K562 (cell line): ENCODE measurements around the gene WT1. TPM values are rescaled to one million over a fixed set of nuclear protein-coding genes. Genes with fewer than 3 reads are reported as not detected.

Experiments used
- ATAC-seq: fragments of 200-7000 bp; cut with Tn5 transposase; 3 replicates; pipeline ENCODE4 v1.9.1; 2020; ENCODE audit warnings: moderate library complexity
- BruUV-seq: library from RNA; stranded (reverse); fragments of 400-500 nt; replicated peaks from 2 replicates; lab custom pipeline; 2021; lab: Mats Ljungman, UMichigan
- CTCF ChIA-PET: fragments of 300-600 bp; formaldehyde crosslinking; extraction: SDS; loops from one replicate; lab custom pipeline; 2021; ENCODE audit warnings: low intra/inter-chr PET ratio; lab: Yijun Ruan, JAX
- POLR2A ChIA-PET: fragments of 300-600, 350-650 bp; sonication (Branson Sonifier 250); formaldehyde crosslinking; extraction: SDS; loops from one replicate; lab custom pipeline; 2021; ENCODE audit warnings: antibody characterized with exemption, inconsistent platforms; lab: Yijun Ruan, JAX
- DNase-seq, 4 experiments: peaks; one replicate each; pipeline versions ENCODE4 v3.0.0 to v3.0.0-alpha.2; 2011 to 2018; ENCODE audit warnings: low spot score in 3 of 4, mixed read lengths in 3 of 4; ENCODE audit errors: extremely low read depth in 1 of 4
- FAIRE-seq: peaks from 2 replicates; lab custom pipeline; 2011; peaks lifted over from hg19 to GRCh38; lab: Jason Lieb, UNC
- H2AFZ ChIP-seq: 2 replicates; pipeline ENCODE4 v1.6.0; 2011; ENCODE audit warnings: low read depth, low read length, control low read depth, inconsistent platforms
- H3K27ac ChIP-seq: fragments of 200-600 bp; 3 replicates; pipeline ENCODE4 v1.8.0; 2011; ENCODE audit warnings: low read depth, mild to moderate bottlenecking, control low read depth, inconsistent platforms, low read length, moderate library complexity, mixed read lengths; ENCODE audit errors: extremely low read depth
- H3K27me3 ChIP-seq, 2 experiments: fragments of 300-600 bp in 1 of 2; 2 replicates in 1 of 2; 3 replicates in 1 of 2; pipeline versions ENCODE4 v1.6.0 to v1.8.0; 2011; ENCODE audit warnings: inconsistent platforms in 2 of 2, low read length in 2 of 2, mild to moderate bottlenecking in 1 of 2, mixed read lengths in 1 of 2, moderate library complexity in 1 of 2; ENCODE audit not compliant: control insufficient read depth in 2 of 2, insufficient read depth in 2 of 2
- H3K36me3 ChIP-seq: fragments of 300-600 bp; 3 replicates; pipeline ENCODE4 v1.8.0; 2011; ENCODE audit warnings: mild to moderate bottlenecking, low read length, inconsistent platforms; ENCODE audit not compliant: control insufficient read depth, insufficient read depth
- H3K4me1 ChIP-seq, 2 experiments: fragments of 200-600 bp in 1 of 2; replicated peaks in 1 of 2; 2 replicates in 1 of 2; 3 replicates in 1 of 2; pipeline versions ENCODE4 v1.5.1 to v1.8.0; 2011; ENCODE audit warnings: inconsistent platforms in 2 of 2, low read length in 2 of 2, mild to moderate bottlenecking in 1 of 2, mixed read lengths in 1 of 2, moderate library complexity in 1 of 2; ENCODE audit not compliant: control insufficient read depth in 2 of 2, insufficient read depth in 2 of 2
- H3K4me2 ChIP-seq: 2 replicates; pipeline ENCODE4 v1.6.1; 2011; ENCODE audit warnings: low read length, control low read depth, inconsistent platforms, mixed read lengths; ENCODE audit not compliant: insufficient read depth
- H3K4me3 ChIP-seq: fragments of 200-600 bp; sonication (generic), shearing (Covaris generic); 2 replicates; pipeline ENCODE4 v1.5.1; 2016; ENCODE audit warnings: control low read depth, inconsistent platforms
- H3K79me2 ChIP-seq: fragments of 200-600 bp; 3 replicates; pipeline ENCODE4 v1.8.0; 2011; ENCODE audit warnings: low read length, inconsistent platforms; ENCODE audit not compliant: control insufficient read depth, insufficient read depth
- H3K9ac ChIP-seq, 2 experiments: 2 replicates each; pipeline versions ENCODE4 v1.6.0 to v1.6.1; 2011; ENCODE audit warnings: low read depth in 2 of 2, low read length in 2 of 2, control low read depth in 1 of 2, inconsistent platforms in 1 of 2, mild to moderate bottlenecking in 1 of 2, mixed read lengths in 1 of 2; ENCODE audit not compliant: insufficient read depth in 1 of 2
- H3K9me1 ChIP-seq: one replicate; pipeline ENCODE4 v1.6.0; 2011; ENCODE audit warnings: inconsistent platforms, mild to moderate bottlenecking, low read length, moderate library complexity; ENCODE audit not compliant: control insufficient read depth, insufficient read depth
- H3K9me3 ChIP-seq: replicated peaks from 2 replicates; pipeline ENCODE4 v1.5.1; 2011; ENCODE audit warnings: low read depth, low read length, inconsistent platforms; ENCODE audit not compliant: control insufficient read depth, insufficient read depth
- H4K20me1 ChIP-seq: replicated peaks from 2 replicates; pipeline ENCODE4 v1.6.1; 2011; ENCODE audit warnings: low read length, inconsistent platforms, mixed read lengths; ENCODE audit not compliant: control insufficient read depth, insufficient read depth
- BMI1 ChIP-seq: fragments of 150-350 bp; IDR thresholded peaks from 2 replicates; pipeline ENCODE4 v1.6.1; 2014; ENCODE audit warnings: low read length
- E2F6 ChIP-seq, 2 experiments: IDR thresholded peaks; 2 replicates each; pipeline ENCODE4 v1.6.1; 2011; ENCODE audit warnings: borderline replicate concordance in 1 of 2, control low read depth in 1 of 2, low read depth in 1 of 2, low read length in 1 of 2, mild to moderate bottlenecking in 1 of 2, mixed read lengths in 1 of 2, moderate library complexity in 1 of 2; ENCODE audit not compliant: insufficient read depth in 1 of 2, insufficient read length in 1 of 2, poor library complexity in 1 of 2, severe bottlenecking in 1 of 2; ENCODE audit errors: extremely low read depth in 1 of 2
- FOXJ3 ChIP-seq: sonication (generic); formaldehyde crosslinking; IDR thresholded peaks from 2 replicates; pipeline ENCODE4 v1.4.0; 2020; ENCODE audit warnings: mild to moderate bottlenecking, missing genetic modification reagents
- GABPB1 ChIP-seq: sonication (generic); formaldehyde crosslinking; IDR thresholded peaks from 2 replicates; pipeline ENCODE4 v1.8.0; 2022; ENCODE audit warnings: mild to moderate bottlenecking, missing genetic modification reagents
- GATAD2A ChIP-seq: fragments of 450-650 bp; IDR thresholded peaks from 2 replicates; pipeline ENCODE4 v1.6.1; 2017
- JUN ChIP-seq, 2 experiments: sonication (generic) in 1 of 2; formaldehyde crosslinking in 1 of 2; IDR thresholded peaks; 2 replicates each; pipeline versions ENCODE4 v1.6.1 to v1.8.0; 2012 to 2022; ENCODE audit warnings: borderline replicate concordance in 2 of 2, mild to moderate bottlenecking in 2 of 2, improper control_type of control experiment in 1 of 2, low read depth in 1 of 2, low read length in 1 of 2, missing genetic modification reagents in 1 of 2
- KAT7 ChIP-seq: sonication (generic); formaldehyde crosslinking; IDR thresholded peaks from 2 replicates; pipeline ENCODE4 v1.8.0; 2022; ENCODE audit warnings: missing genetic modification reagents, mild to moderate bottlenecking, borderline replicate concordance
- KDM1A ChIP-seq, 2 experiments: fragments of 450-650 bp; IDR thresholded peaks; 2 replicates each; pipeline ENCODE4 v1.6.1; 2016; ENCODE audit warnings: mild to moderate bottlenecking in 2 of 2
- MNT ChIP-seq, 2 experiments: fragments of 450-650 bp; conservative IDR thresholded peaks; 2 replicates each; pipeline ENCODE4 v1.6.1; 2017; ENCODE audit warnings: mild to moderate bottlenecking in 2 of 2, moderate library complexity in 2 of 2
- MTA1 ChIP-seq: fragments of 450-650 bp; IDR thresholded peaks from 2 replicates; pipeline ENCODE4 v1.6.1; 2017; ENCODE audit warnings: borderline replicate concordance
- MTF1 ChIP-seq: fragments of 250-450 bp; sonication (Bioruptor Pico); IDR thresholded peaks from 2 replicates; pipeline ENCODE4 v1.9.0; 2021; ENCODE audit warnings: moderate library complexity, mild to moderate bottlenecking, inconsistent platforms, borderline replicate concordance
- MYC ChIP-seq, 2 experiments: fragments of 250-450 bp in 1 of 2; sonication (Bioruptor Pico) in 1 of 2; IDR thresholded peaks; 2 replicates each; pipeline versions ENCODE4 v1.5.1 to v1.6.1; 2012 to 2021; ENCODE audit warnings: low read depth in 2 of 2, borderline replicate concordance in 1 of 2, improper control_type of control experiment in 1 of 2, low read length in 1 of 2, mild to moderate bottlenecking in 1 of 2, moderate library complexity in 1 of 2
- ZBTB33 ChIP-seq: sonication (generic); formaldehyde crosslinking; IDR thresholded peaks from 2 replicates; pipeline ENCODE4 v1.8.1; 2023; ENCODE audit warnings: mild to moderate bottlenecking, missing genetic modification reagents
- ZNF764 ChIP-seq: fragments of 250-450 bp; sonication (Bioruptor Pico); IDR thresholded peaks from 2 replicates; pipeline ENCODE4 v1.4.0; 2020; ENCODE audit warnings: low read depth, mild to moderate bottlenecking, moderate library complexity
- WGBS: fragments of 100-300 bp; shearing (Covaris generic); methylation state at CpG from one replicate; pipeline ENCODE4 v1.1.6; 2016; ENCODE audit warnings: low coverage, mixed read lengths; ENCODE audit not compliant: insufficient coverage; ENCODE audit errors: missing lambda C conversion rate; 5-methylcytosine and 5-hydroxymethylcytosine counted together
- in situ Hi-C: fragments of 300-500 bp; cut with MboI; formaldehyde crosslinking; loops from 4 replicates; pipeline ENCODE4 v1.15.0; 2018; ENCODE audit warnings: inconsistent platforms, mixed read lengths
- intact Hi-C: fragments of 100-400 bp; cut with micrococcal nuclease; formaldehyde crosslinking; loops from 2 replicates; pipeline ENCODE4 v1.14.2; 2022
- polyA plus RNA-seq, 8 experiments: library from polyadenylated mRNA; depleted of rRNA in 4 of 8; stranded (reverse) in 5 of 8; unstranded in 3 of 8; fragments of >200 nt; fragmentation: Nextera tagmentation in 2 of 8; fragmentation: Illumina TruSeq in 1 of 8; extraction: Ambion mirVana in 2 of 8; extraction: Trizol in 1 of 8; gene quantifications; 2 replicates each; pipeline versions ENCODE4 v1.2.1 to v1.2.3, GENCODE V29; 2011 to 2014; ENCODE audit warnings: inconsistent platforms in 1 of 8, missing spikeins in 1 of 8
- total RNA-seq, 7 experiments: library from RNA; depleted of rRNA in 6 of 7; stranded (reverse); fragments of >200 nt in 6 of 7; fragmentation: Illumina TruSeq in 2 of 7; extraction: Trizol in 2 of 7; gene quantifications; 2 replicates each; pipeline versions ENCODE4 v1.2.1 to v1.2.3, GENCODE V29; 2011 to 2021; ENCODE audit warnings: low replicate concordance in 1 of 7

WT1 gene
- total and polyA plus RNA-seq, 9 of the 15 experiments (the other 6 are each of a cell fraction or from before 2014, with no cell fraction given) = 7.1 to 33.8 (median 19.4) TPM

GRCh38 chr11:32385998-32386397, 49.3 kb downstream of the WT1 start (continued):
- TF ChIP-seq MYC (IDR thresholded peaks at IDR 0.05; ENCODE audit: low read depth, low read length) = peak; percentile 50; the same call in 1 of the 2 replicates
- TF ChIP-seq MYC (CRISPR knock-in tag; IDR thresholded peaks at IDR 0.05; ENCODE audit: borderline replicate concordance, low read depth) = no peak
- TF ChIP-seq MNT (conservative IDR thresholded peaks at IDR 0.05) = peak; percentile 49 to 60
- TF ChIP-seq JUN (IDR thresholded peaks at IDR 0.05; ENCODE audit: borderline replicate concordance, low read depth, low read length) = peak; percentile 68; the same call in 1 of the 2 replicates
- no peak for TF ChIP-seq JUN (CRISPR knock-in tag; IDR thresholded peaks at IDR 0.05; ENCODE audit: borderline replicate concordance)

GRCh38 chr11:32382339-32383049, 52.8 kb downstream of the WT1 start:
- no peak overlapping the region for H3K27ac ChIP-seq
- no peak overlapping the region for H3K4me3 ChIP-seq
- H2AFZ ChIP-seq = no peak overlapping the region
- DNase-seq (peak in 1 of 4 experiments; percentile 43), FAIRE-seq (peak; percentile 70), ATAC-seq (no peak)
- no peaks in the 10 kb centered on the region for H3K9me3 ChIP-seq
- no peaks in the 10 kb centered on the region for H3K9me1 ChIP-seq
- in situ Hi-C loops = loop anchor here (10.0 kb wide), 1 partner anchor 202 kb away; the partner anchor contains the start of gene EIF3M
- intact Hi-C loops = no loop called here
- POLR2A ChIA-PET = interaction anchor here (1.0 kb wide), 1 partner anchor 8 kb away, joined by 3 read pairs; no protein-coding TSS in a partner anchor
- CTCF ChIA-PET = no interaction called here
- H3K9ac ChIP-seq = no peak overlapping the region
- 61% methylated on average over 10 of the region's 10 CpGs for WGBS
- H3K27me3 ChIP-seq = no peaks in the 10 kb centered on the region
- H3K4me2 ChIP-seq = no peak overlapping the region
- H3K79me2 ChIP-seq = no peaks in the 10 kb centered on the region
- no TSS peak for BruUV-seq
- peaks cover 33% of the 10 kb centered on the region for H3K36me3 ChIP-seq
- H3K4me1 ChIP-seq = peaks cover 4 to 32% of the 10 kb centered on the region in 2 experiments
- H4K20me1 ChIP-seq = no peaks in the 10 kb centered on the region
- no peak for TF ChIP-seq ZNF764 (CRISPR knock-in tag)
- no peak for TF ChIP-seq BMI1
- no peak for TF ChIP-seq E2F6 (IDR thresholded peaks at IDR 0.05; ENCODE audit: borderline replicate concordance in 1 of 2, extremely low read depth in 1 of 2, insufficient read depth in 1 of 2, insufficient read length in 1 of 2, low read depth in 1 of 2, low read length in 1 of 2, poor library complexity in 1 of 2, severe bottlenecking in 1 of 2)
- TF ChIP-seq KDM1A (IDR thresholded peaks at IDR 0.05) = peak; percentile 84 to 88
- TF ChIP-seq GABPB1 (CRISPR knock-in tag) = no peak
- no peak for TF ChIP-seq KAT7
- no peak for TF ChIP-seq FOXJ3 (CRISPR knock-in tag)
- no peak for TF ChIP-seq MTA1
- no peak for TF ChIP-seq MTF1 (CRISPR knock-in tag)
- no peak for TF ChIP-seq ZBTB33 (CRISPR knock-in tag)
- no peak for TF ChIP-seq GATAD2A
